OCI-LY7 (cell line): ENCODE results near the gene C2orf49. TPM values are rescaled to one million over a fixed set of nuclear protein-coding genes. Genes with fewer than 3 reads are reported as not detected.

ENCODE experiments used
- BruUV-seq: library from RNA; stranded (reverse); fragments of 400-500 nt; replicated peaks from 2 replicates; lab custom pipeline; 2021; lab: Mats Ljungman, UMichigan
- CTCF ChIA-PET: fragments of 300-600 bp; sonication (Branson Sonifier 250); formaldehyde crosslinking; loops from one replicate; lab custom pipeline; 2022; ENCODE audit warnings: antibody characterized with exemption; ENCODE audit not compliant: unreplicated experiment; lab: Charles Lee
- POLR2A ChIA-PET: fragments of 300-600 bp; sonication (Branson Sonifier 250); formaldehyde crosslinking; loops from one replicate; lab custom pipeline; 2022; ENCODE audit warnings: antibody characterized with exemption; lab: Charles Lee
- DNase-seq: peaks from one replicate; pipeline ENCODE4 v3.0.0-alpha.2; 2015; ENCODE audit warnings: low spot score
- H2AFZ ChIP-seq: fragments of 200-600 bp; sonication (generic), shearing (Covaris generic); 2 replicates; pipeline ENCODE4 v1.6.1; 2014; ENCODE audit warnings: mild to moderate bottlenecking, antibody characterized with exemption, low read length, moderate library complexity
- H3K27ac ChIP-seq: fragments of 200-600 bp; sonication (generic); 2 replicates; pipeline ENCODE4 v1.5.1; 2014; ENCODE audit warnings: mixed run types, low read depth, mild to moderate bottlenecking, moderate library complexity, low read length, inconsistent platforms; ENCODE audit not compliant: poor library complexity, severe bottlenecking
- H3K36me3 ChIP-seq: fragments of 200-600 bp; sonication (generic); 2 replicates; pipeline ENCODE4 v1.6.1; 2014; ENCODE audit warnings: mild to moderate bottlenecking, antibody characterized with exemption, low read length, moderate library complexity, mixed read lengths; ENCODE audit not compliant: insufficient read depth
- H3K4me1 ChIP-seq: fragments of 200-600 bp; sonication (generic); 2 replicates; pipeline ENCODE4 v1.5.1; 2014; ENCODE audit warnings: mild to moderate bottlenecking, low read length; ENCODE audit not compliant: insufficient read depth, poor library complexity, severe bottlenecking
- H3K4me2 ChIP-seq: fragments of 200-600 bp; sonication (generic); 2 replicates; pipeline ENCODE4 v1.6.1; 2014; ENCODE audit warnings: mild to moderate bottlenecking, low read length
- H3K4me3 ChIP-seq: fragments of 200-600 bp; sonication (generic); 2 replicates; pipeline ENCODE4 v1.5.1; 2014; ENCODE audit warnings: mild to moderate bottlenecking, low read depth, low read length; ENCODE audit not compliant: poor library complexity, severe bottlenecking
- H3K79me2 ChIP-seq: fragments of 200-600 bp; sonication (generic); 2 replicates; pipeline ENCODE4 v1.6.1; 2016; ENCODE audit warnings: low read depth, mild to moderate bottlenecking, low read length, moderate library complexity, mixed read lengths; ENCODE audit not compliant: insufficient read depth
- H3K9me2 ChIP-seq: fragments of 200-600 bp; sonication (generic); 2 replicates; pipeline ENCODE4 v1.6.1; 2016; ENCODE audit warnings: mild to moderate bottlenecking, low read length, mixed read lengths; ENCODE audit not compliant: insufficient read depth
- H3K9me3 ChIP-seq: fragments of 200-600 bp; sonication (generic); 2 replicates; pipeline ENCODE4 v1.6.1; 2014; ENCODE audit warnings: mild to moderate bottlenecking, mixed run types, low read length, mixed read lengths
- H4K20me1 ChIP-seq: fragments of 200-600 bp; sonication (generic); 2 replicates; pipeline ENCODE4 v1.6.1; 2014; ENCODE audit warnings: mild to moderate bottlenecking, antibody characterized with exemption, low read length, moderate library complexity, mixed read lengths; ENCODE audit not compliant: insufficient read depth
- EZH2phosphoT487 ChIP-seq: fragments of 200-600 bp; sonication (generic); IDR thresholded peaks from 2 replicates; pipeline ENCODE4 v1.6.1; 2018; ENCODE audit warnings: low read depth, borderline replicate concordance, mild to moderate bottlenecking, mixed run types, antibody characterized with exemption, low read length, moderate library complexity, mixed read lengths
- intact Hi-C: fragments of 100-400 bp; cut with micrococcal nuclease; formaldehyde crosslinking; loops from one replicate; pipeline ENCODE4 v1.10.0; 2022; ENCODE audit not compliant: unreplicated experiment
- total RNA-seq, 2 experiments: library from RNA; depleted of rRNA in 1 of 2; stranded (reverse); fragments of >200 nt in 1 of 2; shearing (Covaris generic) in 1 of 2; gene quantifications; 2 replicates each; pipeline ENCODE4 v1.2.3, GENCODE V29; 2014 to 2022
- TF ChIP-seq, protein P1 (sequence below): fragments of 200-600 bp; sonication (generic); conservative IDR thresholded peaks from 2 replicates; pipeline ENCODE4 v1.5.1; 2014; ENCODE audit warnings: mild to moderate bottlenecking, antibody characterized with exemption, low read length, moderate library complexity, mixed read lengths

Gene C2orf49
- total RNA-seq, 2 experiments from 2014 or later: 11.8 to 17.0 TPM

DNA sequence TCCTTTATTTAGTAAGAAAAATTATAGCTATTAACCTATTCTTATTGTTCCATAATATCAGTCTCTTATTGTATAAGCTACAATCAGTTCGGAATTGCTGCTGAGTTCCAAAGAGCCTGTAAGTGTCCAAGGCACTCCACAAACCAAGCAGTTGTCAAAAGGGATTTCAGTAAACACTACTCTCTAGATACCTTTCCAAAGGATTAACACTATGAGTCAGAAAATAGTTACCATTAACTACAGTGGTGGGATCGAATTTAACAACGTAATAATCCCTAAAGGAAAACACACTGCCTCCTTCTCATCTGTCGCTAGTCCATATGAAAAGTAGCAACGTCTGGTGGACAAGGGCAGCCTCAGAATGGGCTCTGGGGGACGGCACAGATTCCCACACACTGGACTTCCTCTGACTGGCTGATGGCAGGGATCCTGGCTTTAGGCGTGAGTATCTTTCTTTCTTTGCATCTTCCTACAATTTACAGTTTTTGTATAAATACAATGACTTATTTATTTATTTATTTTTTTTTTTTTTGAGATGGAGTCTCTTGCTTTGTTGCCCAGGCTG lies 16.6 kb upstream of the C2orf49 start:
- Histone ChIP-seq H3K4me1 (no peaks in the 10 kb centered on the region), H3K4me3 (no peak overlapping the region), H3K27ac (no peak overlapping the region), H3K4me2 (no peak overlapping the region), H3K36me3 (peaks cover 38% of the 10 kb centered on the region), H4K20me1 (peaks cover 30% of the 10 kb centered on the region), H2AFZ (no peak overlapping the region), H3K9me3 (no peaks in the 10 kb centered on the region), H3K79me2 (peaks cover 67% of the 10 kb centered on the region), H3K9me2 (no peaks in the 10 kb centered on the region)
- intact Hi-C loops: no loop called here
- CTCF ChIA-PET: no interaction called here
- no peak for TF ChIP-seq EZH2phosphoT487
- TF ChIP-seq, protein P1, sequence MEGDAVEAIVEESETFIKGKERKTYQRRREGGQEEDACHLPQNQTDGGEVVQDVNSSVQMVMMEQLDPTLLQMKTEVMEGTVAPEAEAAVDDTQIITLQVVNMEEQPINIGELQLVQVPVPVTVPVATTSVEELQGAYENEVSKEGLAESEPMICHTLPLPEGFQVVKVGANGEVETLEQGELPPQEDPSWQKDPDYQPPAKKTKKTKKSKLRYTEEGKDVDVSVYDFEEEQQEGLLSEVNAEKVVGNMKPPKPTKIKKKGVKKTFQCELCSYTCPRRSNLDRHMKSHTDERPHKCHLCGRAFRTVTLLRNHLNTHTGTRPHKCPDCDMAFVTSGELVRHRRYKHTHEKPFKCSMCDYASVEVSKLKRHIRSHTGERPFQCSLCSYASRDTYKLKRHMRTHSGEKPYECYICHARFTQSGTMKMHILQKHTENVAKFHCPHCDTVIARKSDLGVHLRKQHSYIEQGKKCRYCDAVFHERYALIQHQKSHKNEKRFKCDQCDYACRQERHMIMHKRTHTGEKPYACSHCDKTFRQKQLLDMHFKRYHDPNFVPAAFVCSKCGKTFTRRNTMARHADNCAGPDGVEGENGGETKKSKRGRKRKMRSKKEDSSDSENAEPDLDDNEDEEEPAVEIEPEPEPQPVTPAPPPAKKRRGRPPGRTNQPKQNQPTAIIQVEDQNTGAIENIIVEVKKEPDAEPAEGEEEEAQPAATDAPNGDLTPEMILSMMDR: no peak
- no TSS peak for BruUV-seq
- POLR2A ChIA-PET: interaction anchor here (1.0 to 1.2 kb wide), 2 partner anchors 8 to 10 kb away, joined by 3 to 6 read pairs; no protein-coding TSS in a partner anchor
- DNase-seq: no peak

DNA sequence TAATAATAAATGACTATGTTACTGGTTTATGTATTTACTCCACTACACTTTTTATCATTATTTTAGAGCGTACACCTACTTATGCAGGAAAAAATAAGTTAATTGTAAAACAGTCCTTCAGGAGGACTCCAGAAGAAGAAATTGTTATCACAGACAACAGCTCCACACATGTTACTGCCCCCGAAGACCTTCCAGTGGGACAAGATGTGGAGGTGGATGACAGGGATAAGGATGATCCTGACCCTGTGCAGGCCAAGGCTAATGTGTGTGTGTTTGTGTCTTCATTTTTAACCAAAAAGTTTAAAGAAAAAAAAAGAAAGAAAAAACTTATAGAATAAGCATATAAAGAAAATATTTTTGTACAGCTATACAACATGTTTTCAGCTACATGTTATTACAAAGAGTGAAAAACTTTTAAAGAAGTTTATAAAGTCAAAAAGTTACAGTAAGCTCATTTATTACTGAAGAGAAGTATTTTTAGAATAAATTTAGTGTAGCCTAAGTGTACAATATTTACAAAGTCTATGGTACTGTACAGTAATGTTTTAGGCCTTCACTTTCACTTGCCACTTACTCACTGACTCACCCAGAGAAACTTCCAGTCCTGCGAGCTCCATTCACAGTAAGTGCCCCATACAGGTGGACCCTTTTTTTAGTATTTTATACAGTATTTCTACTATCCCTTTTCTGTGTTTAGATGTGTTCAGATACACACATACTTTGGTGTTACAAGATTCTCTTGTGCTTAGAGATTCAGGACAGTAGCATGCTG lies 15.3 kb upstream of the C2orf49 start:
- H3K9me3 ChIP-seq: no peaks in the 10 kb centered on the region
- ChIA-PET POLR2A (interaction anchor here (0.5 to 1.4 kb wide), 4 partner anchors 8 to 828 kb away, joined by 3 to 8 read pairs (median 4); no protein-coding TSS in a partner anchor), CTCF (no interaction called here)
- no peaks in the 10 kb centered on the region for H3K4me1 ChIP-seq
- no peak overlapping the region for H3K27ac ChIP-seq
- H4K20me1 ChIP-seq: peaks cover 30% of the 10 kb centered on the region
- H3K4me3 ChIP-seq: no peak overlapping the region
- H3K4me2 ChIP-seq: no peak overlapping the region
- peaks cover 70% of the 10 kb centered on the region for H3K79me2 ChIP-seq
- no peak for TF ChIP-seq EZH2phosphoT487
- TF ChIP-seq, protein P1: no peak
- BruUV-seq: no TSS peak
- intact Hi-C loops: no loop called here
- no peak for DNase-seq
- H2AFZ ChIP-seq: no peak overlapping the region
- H3K9me2 ChIP-seq: no peaks in the 10 kb centered on the region
- H3K36me3 ChIP-seq: peaks cover 39% of the 10 kb centered on the region
